PFSK-1 (cell line): ENCODE data around the gene STX11.

Source experiments
- FOXP2 ChIP-seq: optimal IDR thresholded peaks from 2 replicates; pipeline ENCODE3; 2011; ENCODE audit warnings: borderline replicate concordance, control low read depth, inconsistent platforms; ENCODE audit not compliant: insufficient read depth; ENCODE audit errors: extremely low read length, extremely low read depth
- POLR2AphosphoS5 ChIP-seq: IDR thresholded peaks from 2 replicates; pipeline ENCODE4 v1.6.1; 2012; ENCODE audit warnings: low read depth, mild to moderate bottlenecking, control low read depth, low read length, moderate library complexity
- REST ChIP-seq, 2 experiments: IDR thresholded peaks; 2 replicates each; pipeline versions ENCODE4 v1.6.1 to v1.8.0; 2011 to 2012; ENCODE audit warnings: low read depth in 2 of 2, low read length in 2 of 2, control low read depth in 1 of 2, inconsistent platforms in 1 of 2, mild to moderate bottlenecking in 1 of 2, moderate library complexity in 1 of 2; ENCODE audit not compliant: insufficient read depth in 1 of 2
- SIN3A ChIP-seq: IDR thresholded peaks from 2 replicates; pipeline ENCODE4 v1.6.1; 2012; ENCODE audit warnings: mild to moderate bottlenecking, low read length, moderate library complexity, borderline replicate concordance; ENCODE audit not compliant: insufficient read depth
- TAF1 ChIP-seq: IDR thresholded peaks from 2 replicates; pipeline ENCODE4 v1.6.1; 2012; ENCODE audit warnings: low read length, control low read depth, borderline replicate concordance; ENCODE audit not compliant: insufficient read depth

GRCh38 chr6:144211160-144211559, 60.8 kb downstream of the STX11 start:
- TF ChIP-seq TAF1 (no peak), SIN3A (no peak), POLR2AphosphoS5 (no peak), REST (IDR thresholded peaks at IDR 0.05; ENCODE audit: insufficient read depth in 1 of 2, low read depth in 2 of 2, low read length in 2 of 2) (no peak), FOXP2 (no peak)
